Astrocyte of the cerebellum (primary cell): ENCODE measurements around the gene RBMS1.
"Not testable (repeated sequence)": the region's sequence is repeated elsewhere in the genome, so short reads cannot be mapped to it uniquely, and the experiment has no call there.

Experiments
- DNase-seq: peaks from one replicate; pipeline ENCODE4 v3.0.0-alpha.2; 2011; ENCODE audit warnings: low read depth
- H3K4me3 ChIP-seq: 2 replicates; pipeline ENCODE4 v1.5.1; 2011; ENCODE audit warnings: mild to moderate bottlenecking, low read depth, low read length, moderate library complexity
- CTCF ChIP-seq: IDR thresholded peaks from 2 replicates; pipeline ENCODE4 v1.5.1; 2012; ENCODE audit warnings: low read length, low read depth, moderate library complexity, mild to moderate bottlenecking; ENCODE audit errors: missing control alignments
- in situ Hi-C: cut with HindIII; loops from 2 replicates; pipeline ENCODE4 v1.10.0; 2017; ENCODE audit warnings: low sequenced_read_pairs

RBMS1 gene

GRCh38 chr2:160494201-160494644 lies 616 bp upstream of the RBMS1 start:
- DNase-seq = no peak
- peak overlapping the region; percentile 85 for H3K4me3 ChIP-seq
- TF ChIP-seq CTCF = no peak
- in situ Hi-C loops = no loop called here

GRCh38 chr2:160492401-160493226 lies 993 bp downstream of the RBMS1 start:
- no peak for DNase-seq
- in situ Hi-C loops = no loop called here
- no peak for TF ChIP-seq CTCF
- H3K4me3 ChIP-seq = peak overlapping the region; percentile 85

GRCh38 chr2:160491911-160492371 lies 1.7 kb downstream of the RBMS1 start:
- in situ Hi-C loops = no loop called here
- peak overlapping the region; percentile 85 for H3K4me3 ChIP-seq
- DNase-seq = no peak
- no peak for TF ChIP-seq CTCF

GRCh38 chr2:160490733-160491685 lies 2.6 kb downstream of the RBMS1 start:
- TF ChIP-seq CTCF = no peak
- in situ Hi-C loops = no loop called here
- no peak for DNase-seq
- H3K4me3 ChIP-seq = peak overlapping the region; percentile 85

- DNase-seq = no peak
Measured at GRCh38 chr2:160489111-160489510, 4.5 kb downstream of the RBMS1 start.

GRCh38 chr2:160488289-160488688 lies 5.3 kb downstream of the RBMS1 start:
- in situ Hi-C loops, DNase-seq: not testable (repeated sequence)

More at GRCh38 chr2:160489111-160489510, 4.5 kb downstream of the RBMS1 start:
- H3K4me3 ChIP-seq = no peak overlapping the region
- in situ Hi-C loops = no loop called here
- TF ChIP-seq CTCF = no peak

More at GRCh38 chr2:160488289-160488688, 5.3 kb downstream of the RBMS1 start:
- not testable (repeated sequence) for H3K4me3 ChIP-seq
